HG02623 (cell line): ENCODE data around the gene KIAA0232.
"Not testable (repeated sequence)": the region's sequence is repeated elsewhere in the genome, so short reads cannot be mapped to it uniquely, and the experiment has no call there.

Source experiments
- ATAC-seq: cut with Tn5 transposase; IDR thresholded peaks from one replicate; pipeline ENCODE4 v1.9.1; 2021; ENCODE audit warnings: moderate library complexity; ENCODE audit not compliant: unreplicated experiment

Gene KIAA0232

DNA sequence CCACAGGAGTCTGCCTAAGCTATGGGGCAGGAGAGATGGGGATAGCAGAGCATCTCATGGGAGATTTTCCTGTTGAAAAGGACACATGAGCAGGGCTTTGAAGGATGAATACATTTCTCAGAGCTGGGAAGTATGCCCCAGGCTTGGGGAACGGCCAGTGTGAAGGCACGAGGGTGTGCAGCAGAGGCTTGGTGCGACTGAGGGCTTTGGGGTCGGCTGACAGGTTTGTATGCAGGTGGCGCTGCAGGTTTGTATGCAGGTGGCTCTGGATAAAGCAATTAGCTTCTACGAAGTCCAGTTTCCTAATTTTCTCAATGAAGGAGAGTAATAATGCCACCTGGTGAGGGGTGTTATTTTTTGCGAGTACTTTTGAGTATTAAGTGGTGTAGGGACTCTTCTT lies 6.8 kb upstream of the KIAA0232 start:
- no peak for ATAC-seq

DNA sequence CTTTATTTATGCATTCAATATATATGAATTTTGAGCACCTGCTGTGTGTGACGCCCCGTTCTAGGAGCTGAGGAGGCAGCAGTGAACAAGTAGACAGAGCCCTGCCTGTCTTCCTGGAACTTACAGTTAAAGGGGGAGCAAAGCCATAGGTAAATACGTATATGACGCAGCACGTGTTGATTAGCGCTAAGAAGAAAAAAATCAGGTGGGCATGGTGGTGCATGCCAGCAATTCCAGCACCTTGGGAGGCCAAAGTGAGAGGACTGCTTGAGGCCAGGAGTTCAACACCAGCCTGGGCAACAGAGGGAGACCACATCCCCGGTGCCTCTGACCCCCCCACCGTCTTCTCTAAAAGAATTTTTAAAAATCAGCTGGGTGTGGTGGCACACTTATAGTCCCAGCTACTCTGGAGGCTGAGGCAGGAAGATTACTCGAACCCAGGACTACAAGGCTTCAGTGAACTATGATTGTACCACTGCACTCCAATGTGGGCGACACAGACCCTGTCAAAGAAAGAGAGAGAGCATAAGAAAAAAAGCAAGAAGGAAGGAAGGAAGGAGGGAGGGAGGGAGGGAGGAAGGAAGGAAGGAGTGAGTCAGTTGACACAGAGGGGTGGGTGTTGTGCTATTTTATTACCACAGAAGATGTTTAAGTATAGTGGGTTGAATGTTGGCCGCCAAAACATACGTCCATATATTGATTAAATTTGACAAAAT lies 5.4 kb upstream of the KIAA0232 start:
- ATAC-seq, result no peak

DNA sequence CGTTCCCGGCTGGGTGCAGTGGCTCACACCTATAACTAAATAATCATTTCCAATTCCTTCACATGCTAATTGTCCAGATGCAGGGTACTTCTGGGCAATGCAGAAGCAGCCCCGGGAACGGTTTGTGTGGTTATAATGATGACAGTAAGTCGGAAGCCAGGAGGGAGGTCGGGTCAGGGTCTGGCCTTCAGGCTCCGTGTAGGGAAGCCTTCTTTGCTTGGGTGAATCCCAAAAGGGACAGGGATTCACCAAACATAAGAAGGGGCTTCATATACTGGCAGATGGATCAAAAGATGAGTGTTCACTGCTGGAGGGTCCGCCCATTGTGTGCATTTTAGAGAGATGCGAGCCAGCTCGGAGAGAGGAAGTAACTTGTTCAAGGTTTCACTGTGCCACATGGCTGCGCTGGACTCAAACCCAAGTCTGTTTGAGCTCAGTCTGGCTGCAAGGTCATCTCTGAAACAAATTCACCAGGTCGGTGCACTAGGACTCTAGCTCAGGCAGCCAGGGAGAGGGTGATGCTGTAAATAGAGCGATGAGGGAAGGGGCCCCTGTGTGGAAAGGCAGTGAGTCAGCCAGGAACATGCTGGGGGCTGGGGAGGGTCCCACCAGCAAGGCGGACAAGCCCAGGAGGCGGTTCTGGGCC lies 4.8 kb upstream of the KIAA0232 start:
- ATAC-seq, result no peak

DNA sequence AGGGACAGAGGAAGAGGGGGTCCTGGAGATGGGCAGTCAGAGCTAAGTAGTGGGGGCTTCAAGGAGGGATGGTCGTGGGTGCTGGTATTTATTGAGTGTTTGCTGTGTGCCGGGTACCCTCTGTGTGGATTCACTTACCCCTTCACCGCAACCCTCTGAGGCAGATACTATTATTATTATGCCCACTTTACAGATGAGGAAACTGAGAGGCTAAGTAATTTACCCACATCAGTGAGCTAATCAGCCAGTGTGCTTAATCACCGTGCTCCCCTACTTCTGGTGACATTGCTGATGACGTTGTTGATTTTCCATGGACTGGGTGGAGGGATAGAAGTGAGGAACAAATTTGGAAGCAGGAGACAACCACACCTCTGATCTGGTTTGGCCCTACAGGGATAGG lies 4.1 kb upstream of the KIAA0232 start:
- ATAC-seq, result no peak

DNA sequence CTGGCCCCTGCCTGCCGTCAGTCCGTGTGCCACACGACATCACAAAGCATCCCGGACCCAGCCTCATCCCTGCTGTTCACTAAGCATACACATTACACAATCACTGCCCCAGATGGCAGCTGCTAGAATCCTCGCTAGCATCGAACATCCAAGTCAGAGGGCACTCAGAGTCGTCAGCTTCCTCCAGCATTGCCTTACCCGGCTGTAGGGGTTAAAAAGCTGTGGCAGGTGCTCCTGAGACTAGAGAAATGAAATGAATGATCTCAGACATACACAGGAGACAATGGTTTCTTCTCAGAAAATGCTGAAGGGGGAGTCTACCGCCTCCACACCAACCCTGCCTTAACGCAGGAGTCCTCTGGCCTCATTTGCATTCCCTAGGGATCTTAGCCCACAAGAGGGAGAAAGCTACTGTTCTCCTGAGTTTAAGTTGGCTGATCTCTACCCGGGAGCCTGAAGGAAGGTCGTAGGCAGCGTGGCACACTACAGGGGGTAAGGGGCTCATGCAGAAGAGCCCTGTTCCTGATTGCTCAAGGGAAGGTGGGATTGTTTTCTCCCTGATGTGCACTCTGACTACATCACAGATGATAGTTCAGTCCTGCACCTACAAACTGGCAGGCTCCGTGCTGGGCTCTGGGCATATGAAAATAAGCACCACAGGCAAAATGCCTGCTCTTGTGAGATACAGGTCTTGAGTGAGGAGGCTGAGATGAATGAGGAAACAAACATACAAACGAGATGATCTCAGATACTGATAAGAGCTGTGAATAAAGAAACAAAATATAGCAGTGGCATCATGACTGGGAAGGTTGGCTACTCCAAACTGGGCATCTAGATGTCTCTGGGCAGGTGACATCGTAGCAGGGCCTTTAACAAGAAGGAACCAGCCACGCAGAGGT lies 2.6 kb upstream of the KIAA0232 start:
- ATAC-seq, result no peak

DNA sequence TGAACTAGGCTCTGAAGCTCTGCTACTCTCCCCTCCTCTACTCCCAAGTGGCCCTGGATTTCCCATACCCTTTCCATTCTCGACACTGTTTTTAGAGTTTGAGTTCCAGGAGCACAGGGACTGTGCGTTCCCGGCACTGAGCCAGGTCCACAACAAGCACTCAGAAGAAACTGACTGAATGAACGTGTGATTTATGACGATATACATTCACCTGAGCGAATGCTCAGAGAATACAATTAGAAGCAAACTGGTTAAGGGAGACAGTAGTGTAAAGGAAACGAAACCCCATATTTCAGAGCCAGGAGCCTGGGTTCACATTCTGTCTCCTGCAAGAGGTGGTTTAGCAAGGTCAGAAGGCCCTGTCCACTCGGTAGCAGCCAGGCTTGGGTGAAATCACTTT lies 1.4 kb upstream of the KIAA0232 start:
- no peak for ATAC-seq

DNA sequence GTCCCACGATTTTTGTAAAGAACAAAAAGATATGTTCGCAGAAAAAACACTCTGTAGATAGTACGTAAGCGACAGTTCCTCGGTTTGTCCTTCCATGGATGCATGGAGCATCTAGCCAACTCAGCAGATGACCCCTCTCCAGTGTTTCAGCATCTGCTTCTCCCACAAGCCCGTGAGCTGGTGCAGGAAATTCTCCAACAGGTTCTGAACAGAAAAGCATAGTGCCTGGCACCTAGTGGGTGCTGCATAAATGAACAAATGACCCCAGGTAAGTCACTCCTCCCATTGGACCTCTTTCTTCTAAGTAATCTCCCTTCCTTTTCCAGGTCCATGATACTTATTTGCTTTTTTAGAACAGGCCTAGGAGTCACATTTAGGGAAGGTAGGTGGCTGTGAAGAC lies 966 bp upstream of the KIAA0232 start:
- ATAC-seq, result no peak

DNA sequence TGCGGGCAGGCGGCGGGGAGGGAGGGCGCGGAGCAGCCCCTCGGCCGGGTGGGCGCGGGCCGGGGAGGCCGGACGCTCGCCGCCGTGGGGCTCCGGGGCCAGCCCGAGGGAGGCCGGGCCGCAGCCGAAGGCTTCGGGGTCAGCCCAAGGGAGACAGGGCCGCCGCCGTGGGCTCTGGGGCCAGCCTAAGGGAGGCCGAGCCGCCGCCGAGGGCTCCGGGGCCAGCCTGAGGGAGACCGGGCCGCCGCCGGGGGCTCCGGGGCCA lies 251 bp downstream of the KIAA0232 start:
- no peak for ATAC-seq

DNA sequence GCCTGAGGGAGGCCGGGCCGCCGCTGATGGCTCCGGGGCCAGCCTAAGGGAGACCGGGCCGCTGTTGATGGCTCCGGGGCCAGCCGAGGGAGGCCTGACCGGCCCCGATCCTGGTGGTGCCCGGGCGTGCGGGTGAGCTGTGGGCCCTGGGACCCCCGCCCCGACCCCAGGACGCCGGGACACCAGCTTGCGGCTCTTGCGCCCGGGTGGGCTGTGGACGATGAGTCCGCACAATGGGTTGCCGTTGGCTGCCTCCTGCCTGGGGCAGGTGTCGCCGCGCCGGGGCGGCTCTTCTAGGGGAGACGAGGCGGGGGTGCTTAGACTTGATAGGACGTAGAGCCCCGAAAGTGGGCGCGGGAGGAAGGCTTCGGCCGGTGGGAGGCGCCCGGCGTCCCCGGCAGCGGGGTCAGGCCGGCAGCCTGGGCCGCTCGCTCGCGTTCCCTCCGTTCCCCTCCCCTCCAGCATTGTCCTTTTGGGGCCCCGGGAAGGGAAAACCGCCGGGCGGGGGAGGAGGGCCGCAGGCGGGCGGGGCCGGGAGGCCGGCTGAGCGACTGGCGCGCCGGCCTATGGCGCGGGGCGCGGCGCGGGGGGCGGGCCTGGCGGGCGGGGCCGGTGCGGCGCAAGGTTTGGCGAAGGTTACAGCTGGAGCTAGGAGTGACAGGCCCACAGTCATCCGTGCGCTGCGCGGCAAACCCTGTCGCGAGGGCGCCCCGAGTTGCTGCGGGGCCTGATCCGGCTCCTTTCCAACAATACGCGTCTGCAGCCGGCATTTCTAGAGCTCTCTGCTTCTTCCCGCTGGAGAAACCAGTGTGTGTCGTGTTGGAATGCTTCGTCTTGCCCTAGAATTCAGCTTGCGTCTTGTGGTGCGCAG lies 819 bp downstream of the KIAA0232 start:
- ATAC-seq, result peak; percentile 66

DNA sequence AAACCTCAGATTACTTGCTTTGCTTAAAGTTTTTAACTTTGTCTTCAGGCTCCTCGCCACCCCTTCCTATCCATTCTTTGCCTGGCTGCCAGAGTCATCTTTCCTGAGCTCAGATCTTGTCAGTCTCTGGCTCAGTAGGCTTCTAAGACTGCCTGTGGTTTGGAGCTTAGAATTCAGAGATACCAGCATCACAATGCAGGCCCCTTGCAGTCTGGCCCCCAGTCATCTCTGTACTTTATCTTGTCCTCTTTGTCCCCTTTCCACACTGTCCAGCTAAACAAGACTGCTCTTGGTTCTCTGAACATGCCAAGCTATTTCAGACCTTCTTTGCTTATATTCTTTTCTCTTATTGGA lies 3.0 kb downstream of the KIAA0232 start:
- ATAC-seq, result no peak

DNA sequence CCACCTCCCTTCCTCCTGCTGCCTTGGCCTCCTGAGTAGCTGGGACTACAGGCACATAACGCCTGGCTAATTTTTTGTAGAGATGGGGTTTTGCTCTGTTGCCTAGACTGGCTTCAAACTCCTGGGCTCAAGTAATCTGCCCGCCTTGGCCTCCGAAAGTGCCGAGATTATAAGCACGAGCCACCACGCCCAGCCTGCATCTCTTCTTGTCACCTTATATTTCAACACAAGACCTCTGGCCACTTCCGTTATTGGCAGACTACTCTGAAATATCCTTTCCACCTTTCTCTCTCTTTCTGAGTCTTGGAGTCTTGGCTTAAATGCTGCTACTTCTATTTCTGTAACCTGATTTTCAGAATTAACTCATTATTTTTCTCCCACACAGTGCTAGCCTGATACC lies 5.6 kb downstream of the KIAA0232 start:
- no peak for ATAC-seq

DNA sequence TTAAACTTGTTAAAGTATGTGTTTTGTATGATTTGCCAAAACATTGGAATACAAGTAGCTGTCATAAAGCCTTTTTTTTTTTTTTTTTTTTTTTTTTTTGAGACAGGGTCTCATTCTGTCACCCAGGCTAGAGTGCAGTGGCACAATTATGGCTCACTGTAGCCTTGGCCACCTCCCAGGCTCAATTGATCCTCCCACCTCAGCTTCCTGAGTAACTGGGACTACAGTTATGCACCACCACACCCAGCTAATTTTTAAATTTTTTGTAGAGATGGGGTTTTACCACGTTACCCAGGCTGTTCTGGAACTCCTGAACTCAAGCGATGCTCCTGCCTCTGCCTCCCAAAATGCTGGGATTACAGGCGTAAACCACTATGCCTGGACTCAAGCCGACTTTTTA lies 8.7 kb downstream of the KIAA0232 start:
- not testable (repeated sequence) for ATAC-seq

DNA sequence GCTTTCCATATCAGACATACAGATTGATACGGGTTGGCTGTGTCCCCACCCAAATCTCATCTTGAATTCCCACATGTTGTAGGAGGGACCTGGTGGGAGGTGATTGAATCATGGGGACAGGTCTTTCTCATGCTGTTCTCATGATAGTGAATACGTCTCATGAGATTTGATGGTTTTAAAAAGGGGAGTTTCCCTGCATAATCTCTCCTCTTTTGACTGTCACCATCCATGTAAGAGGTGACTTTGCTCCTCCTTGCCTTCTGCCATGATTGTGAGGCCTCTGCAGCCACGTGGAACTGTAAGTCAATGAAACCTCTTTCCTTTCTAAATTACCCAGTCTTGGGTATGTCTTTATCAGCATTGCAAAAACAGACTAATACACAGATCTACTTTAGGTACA lies 9.3 kb downstream of the KIAA0232 start:
- ATAC-seq, result not testable (repeated sequence)

DNA sequence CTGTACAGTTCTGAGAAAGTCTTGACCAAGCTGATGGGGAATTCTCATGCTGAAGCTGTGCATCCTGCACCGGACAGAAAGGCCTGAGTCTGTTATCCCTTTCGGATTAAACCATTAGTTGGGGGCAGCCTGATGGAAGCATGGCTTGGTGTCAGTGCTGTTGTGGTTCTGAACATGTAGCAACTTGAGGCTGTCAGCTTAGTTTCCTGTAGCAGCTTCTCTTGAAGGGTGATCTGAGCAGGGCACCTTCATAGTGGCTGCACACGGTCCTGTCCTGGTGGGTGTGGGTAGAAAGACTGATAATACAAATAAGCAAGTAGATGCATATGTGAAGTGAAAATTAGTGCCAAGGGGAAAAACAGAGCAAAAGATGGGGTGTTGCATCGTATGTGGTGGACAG lies 11.7 kb downstream of the KIAA0232 start:
- no peak for ATAC-seq

DNA sequence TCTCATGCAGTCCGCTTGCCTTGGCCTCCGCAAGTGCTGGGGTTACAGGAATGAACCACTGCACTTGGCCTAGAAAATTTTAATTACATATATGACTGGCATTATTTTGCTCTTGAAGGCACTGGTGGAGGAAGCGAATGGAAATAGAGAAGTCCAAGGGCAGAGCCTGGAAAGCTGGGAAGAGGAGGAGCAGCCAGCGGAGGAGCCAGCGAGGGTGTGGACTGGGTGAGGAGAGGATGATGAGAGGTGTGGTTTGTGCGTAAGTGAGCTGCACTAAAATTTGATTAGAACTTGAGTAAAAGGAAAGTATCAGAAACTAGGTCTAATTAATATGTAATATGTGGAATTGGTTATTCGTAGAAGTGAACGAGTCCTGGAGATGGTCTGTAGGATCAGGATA lies 13.3 kb downstream of the KIAA0232 start:
- no peak for ATAC-seq

DNA sequence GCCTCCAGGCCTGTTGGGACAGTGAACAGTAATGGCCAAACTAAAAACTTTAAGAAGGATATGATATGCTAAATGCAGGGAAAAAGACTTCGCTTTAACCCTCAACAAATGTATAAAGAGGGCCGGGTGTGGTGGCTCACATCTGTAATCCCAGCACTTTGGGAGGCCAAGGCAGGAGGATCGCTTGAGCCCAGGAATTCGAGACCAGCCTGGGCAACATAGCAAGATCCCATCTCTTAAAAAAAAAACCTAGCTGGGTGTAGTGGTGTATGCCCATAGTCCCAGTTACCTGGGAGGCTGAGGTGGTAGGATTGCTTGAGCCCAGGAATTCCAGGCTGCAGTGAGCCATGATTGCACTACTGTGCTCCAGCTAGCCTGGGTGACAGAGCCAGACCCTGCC lies 14.8 kb downstream of the KIAA0232 start:
- ATAC-seq, result not testable (repeated sequence)

DNA sequence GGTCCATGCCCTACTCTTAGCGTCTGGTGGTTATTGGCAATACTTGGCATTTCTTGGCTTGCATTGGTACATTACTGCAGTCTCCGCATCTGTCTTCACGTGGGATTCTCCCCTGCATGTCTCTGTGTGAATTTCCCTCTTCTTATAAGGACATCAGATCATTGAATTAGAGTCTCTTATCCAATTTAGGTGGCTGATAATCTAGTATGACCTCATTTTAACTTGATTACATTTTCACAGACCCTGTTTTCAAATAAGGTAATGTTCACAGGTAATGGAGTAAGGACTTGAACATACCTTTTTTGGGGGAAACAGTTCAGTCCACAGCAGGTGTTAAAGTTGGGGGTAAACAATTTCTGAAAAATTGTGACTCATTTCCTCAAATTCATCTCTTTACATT lies 16.6 kb downstream of the KIAA0232 start:
- ATAC-seq, result no peak

DNA sequence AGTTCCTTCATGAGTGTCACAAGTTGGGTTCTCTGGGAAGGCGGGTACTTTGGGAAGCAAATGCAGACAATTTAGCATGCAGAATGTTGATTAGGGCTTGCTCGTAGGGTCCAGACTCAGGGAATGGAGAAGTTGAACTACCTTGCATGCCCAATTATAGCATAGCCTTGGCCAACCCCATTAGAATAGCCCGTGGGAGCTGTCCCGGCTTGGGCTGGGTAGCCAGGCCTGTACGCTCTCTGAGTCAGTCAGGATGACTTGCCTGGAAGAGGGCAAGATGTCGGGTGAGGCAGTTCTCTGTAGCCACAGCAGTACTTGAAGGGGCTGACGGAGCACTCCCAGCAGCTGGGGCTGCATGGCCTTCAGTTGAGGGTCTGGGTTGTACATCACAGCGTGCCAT lies 19.5 kb downstream of the KIAA0232 start:
- no peak for ATAC-seq

DNA sequence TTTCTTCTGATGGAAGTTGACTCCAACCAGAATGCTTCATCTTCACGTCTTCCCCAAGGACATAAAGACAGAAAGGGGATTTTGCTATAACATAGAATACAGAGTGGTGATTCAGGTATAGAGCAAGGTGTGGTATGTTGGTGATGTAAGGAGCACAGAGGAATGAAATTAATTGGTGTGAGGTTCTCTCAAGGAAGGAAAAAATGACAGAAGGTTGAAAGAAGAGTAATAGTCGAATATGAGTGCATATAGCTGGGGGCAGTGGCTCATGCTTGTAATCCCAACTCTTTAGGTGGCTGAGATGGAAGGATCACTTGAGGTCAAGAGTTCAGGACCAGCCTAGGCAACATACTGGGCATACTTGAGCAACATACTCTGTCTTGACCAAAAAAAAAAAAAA lies 20.1 kb downstream of the KIAA0232 start:
- no peak for ATAC-seq

DNA sequence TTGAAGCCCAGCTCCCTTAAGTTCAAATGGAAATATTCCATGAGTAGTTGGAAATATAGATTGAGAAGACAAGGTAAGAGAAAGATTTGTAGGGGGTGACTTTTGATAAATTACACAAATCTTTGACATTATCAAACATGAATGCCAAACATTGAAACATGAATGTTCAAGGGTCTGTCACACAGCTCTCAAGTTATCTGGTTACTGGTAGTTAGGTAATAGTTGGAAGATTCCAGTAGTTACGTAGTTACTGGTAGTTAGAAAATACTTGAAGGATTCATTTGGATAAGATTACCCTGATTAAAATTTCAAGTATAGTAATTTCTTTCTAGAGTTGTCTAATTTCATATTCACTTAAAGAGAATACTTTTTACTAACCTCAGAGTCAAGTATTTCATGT lies 20.7 kb downstream of the KIAA0232 start:
- ATAC-seq, result no peak

DNA sequence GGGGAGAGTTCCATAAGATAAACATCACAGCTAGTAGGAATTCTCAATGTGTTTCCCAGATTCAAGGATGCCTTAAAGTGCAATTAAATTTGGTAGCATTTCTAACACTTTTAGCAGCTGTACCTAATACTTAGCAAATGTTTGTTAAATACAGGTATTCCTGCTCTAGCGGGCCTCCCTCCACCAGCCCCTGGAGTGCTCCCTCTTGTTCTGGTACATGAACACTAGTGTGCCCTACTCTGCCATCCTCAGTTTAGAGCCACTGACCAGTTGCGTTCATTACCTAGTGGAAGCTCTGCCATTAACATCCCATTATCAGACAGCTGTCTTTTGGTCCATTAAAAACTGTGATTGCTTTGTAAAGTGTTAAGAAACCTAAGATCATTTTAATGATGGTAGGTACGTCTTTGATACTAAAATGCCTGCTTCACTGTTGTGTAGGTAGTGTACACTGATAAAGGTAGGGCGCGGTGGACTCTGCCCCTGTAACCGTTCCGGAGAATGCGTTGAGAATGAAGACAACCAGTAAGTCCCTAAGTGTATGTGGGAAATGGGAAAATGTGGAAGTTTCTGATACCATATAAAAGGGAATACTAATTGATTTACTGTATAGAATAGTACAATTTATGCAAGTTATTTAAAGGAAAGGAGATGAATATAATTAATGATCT lies 21.7 kb downstream of the KIAA0232 start:
- no peak for ATAC-seq
